HG02678 (cell line): ENCODE results near the gene PCDH9.

ENCODE experiments used
- ATAC-seq: cut with Tn5 transposase; IDR thresholded peaks from one replicate; pipeline ENCODE4 v1.9.1; 2021; ENCODE audit warnings: mild to moderate bottlenecking, moderate library complexity; ENCODE audit not compliant: unreplicated experiment

The PCDH9 gene

DNA sequence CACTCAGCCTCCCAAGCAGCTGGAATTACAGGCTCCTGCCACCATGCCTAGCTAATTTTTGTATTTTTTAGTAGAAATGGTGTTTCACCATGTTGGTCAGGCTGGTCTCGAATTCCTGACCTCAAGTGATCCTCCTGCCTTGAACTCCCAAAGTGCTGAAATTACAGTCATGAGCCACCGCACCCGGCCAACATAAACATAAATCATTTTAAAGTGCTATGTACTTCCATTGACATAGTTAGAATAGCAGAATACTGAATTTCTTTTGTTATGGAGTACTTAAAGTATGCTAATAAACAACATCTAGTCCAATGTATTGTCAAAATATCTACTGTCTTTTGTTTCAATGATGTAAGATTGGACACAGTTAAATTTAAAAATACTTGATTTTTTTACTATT lies 539.0 kb downstream of the PCDH9 start:
- ATAC-seq = no peak

DNA sequence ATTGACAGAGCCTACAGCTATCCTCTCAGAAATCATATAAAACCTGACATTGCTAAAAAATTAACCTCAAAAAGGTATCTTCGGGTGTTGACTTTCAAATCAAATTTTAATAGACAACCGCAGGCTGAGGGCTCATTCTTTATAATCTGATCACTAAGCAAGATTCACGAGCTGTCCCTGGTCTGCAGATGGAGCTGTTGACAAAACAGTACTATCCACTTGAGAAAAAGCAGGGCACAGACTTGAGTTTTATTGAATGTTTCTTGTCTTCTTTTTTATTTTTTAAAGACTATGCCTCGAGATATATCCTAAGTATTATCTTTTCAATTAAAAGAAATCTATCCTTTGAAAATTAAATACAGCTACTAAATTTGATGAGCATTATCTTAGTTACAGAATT lies 540.5 kb downstream of the PCDH9 start:
- no peak for ATAC-seq

DNA sequence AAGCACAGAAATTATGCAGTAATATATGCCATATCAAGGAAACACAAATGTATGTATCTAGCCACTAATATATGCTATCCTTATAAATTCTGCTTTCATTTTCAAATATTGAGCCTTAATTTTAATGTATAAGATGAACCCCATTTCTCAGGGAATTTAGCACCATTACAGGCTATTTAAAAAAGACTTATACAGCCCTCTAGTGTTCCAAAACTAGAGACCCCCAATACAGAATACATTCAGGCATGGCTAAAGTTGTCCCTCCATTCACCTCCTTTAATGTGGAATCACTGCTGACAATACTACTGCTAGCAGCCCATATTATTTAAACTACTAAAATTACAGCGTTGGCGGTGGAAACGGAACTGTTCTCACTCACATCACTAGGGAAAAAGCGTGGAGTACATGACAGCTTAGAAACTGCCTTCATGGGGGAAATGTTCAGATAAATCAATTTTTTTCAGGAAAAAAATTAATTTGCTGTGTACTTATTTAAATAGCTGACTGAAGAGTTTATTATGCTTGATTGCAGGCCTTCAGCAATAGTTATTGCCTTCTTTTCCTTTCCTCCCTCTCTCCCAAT lies 541.0 kb downstream of the PCDH9 start:
- ATAC-seq = no peak

DNA sequence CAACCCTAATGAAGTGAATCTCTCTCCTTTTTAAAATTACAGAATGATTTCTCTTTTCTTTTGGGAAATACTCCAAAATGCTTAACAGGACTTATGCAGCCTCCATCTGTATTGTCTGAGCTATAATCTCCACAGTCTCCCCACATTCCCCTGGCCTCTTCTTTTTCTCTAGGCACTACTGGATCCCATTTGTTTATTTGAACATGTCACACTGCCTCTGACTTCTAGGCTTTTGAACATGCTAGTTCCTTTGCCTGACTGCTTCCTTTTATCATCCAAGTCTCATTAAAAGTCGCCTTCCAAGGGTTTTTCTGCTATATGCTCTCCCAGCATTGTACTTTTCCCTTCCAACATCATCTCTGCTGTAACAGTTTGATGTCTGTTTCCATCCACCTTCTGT lies 548.7 kb downstream of the PCDH9 start:
- ATAC-seq = no peak

DNA sequence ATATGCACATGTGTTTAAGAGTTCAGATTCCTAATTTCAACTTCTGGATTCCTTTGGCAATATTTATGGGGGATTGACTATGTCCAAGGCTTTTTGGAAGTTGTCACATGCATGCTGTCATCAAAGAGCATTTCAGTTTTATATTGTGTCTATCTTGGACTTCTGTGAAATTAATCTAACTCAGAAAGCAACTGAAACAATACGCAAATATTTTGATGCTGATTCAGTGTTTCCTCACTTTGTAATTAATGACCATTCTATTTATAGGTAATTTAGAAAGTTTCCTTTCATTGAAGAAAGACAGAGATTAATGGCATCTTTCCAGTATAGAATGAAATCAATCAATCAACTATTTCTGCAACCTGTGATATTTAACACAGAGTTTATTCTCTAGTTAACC lies 550.1 kb downstream of the PCDH9 start:
- ATAC-seq = no peak

DNA sequence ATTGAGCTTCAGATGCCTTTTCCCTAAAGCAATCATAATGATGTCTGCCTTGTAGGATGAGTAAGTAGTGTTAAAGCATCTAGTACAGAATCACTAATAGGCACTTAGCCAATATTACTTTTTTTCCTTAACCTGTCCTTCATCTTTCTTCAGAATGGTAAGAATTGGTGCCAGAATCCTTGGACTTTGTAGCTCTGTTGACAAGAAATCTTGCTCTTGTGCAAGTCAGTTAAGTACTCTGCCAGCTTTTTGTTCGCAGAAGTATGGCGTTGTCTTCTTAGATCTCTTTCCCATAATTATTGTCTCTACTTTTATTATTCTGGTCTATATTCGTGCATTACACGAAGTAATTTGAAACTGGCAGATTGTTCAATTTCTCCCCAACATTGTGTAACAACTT lies 554.5 kb downstream of the PCDH9 start:
- ATAC-seq = no peak

DNA sequence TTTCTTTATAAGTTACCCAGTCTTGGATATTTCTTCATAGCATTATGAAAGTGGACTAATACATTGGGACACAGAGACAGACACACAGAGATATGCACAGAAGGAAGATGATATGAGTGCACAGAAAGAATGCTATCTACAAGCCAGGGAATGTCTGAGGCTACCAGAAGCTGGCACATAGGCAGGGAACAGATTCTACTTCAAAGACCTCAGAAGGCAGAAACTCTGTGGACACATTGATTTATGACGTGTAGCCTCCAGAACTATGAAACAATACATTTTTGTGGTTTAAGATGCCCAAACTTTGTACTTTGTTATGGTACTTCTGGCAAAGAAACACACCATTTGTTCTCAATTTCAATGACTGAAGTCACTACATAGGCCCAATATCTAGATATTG lies 556.7 kb downstream of the PCDH9 start:
- ATAC-seq = no peak

DNA sequence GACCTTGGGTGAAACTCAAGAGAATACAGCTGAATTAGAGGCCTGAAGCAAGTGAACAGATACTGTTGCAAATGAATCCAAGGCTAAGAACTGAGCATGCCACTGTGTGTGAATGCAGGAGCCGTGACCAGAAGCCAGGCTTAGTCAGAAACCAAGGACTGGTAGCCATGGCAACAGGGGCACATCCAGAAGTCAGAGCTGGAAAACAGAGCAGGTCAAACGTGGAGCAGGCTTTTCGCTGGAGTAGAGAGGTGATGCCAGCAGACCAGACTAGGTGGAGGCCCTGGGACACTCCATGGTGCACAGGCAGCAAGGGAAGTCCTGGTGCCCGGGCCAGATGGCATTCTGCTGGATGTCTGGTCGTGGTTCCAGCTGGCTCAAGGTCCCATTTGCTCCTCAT lies 564.1 kb downstream of the PCDH9 start:
- ATAC-seq = no peak

DNA sequence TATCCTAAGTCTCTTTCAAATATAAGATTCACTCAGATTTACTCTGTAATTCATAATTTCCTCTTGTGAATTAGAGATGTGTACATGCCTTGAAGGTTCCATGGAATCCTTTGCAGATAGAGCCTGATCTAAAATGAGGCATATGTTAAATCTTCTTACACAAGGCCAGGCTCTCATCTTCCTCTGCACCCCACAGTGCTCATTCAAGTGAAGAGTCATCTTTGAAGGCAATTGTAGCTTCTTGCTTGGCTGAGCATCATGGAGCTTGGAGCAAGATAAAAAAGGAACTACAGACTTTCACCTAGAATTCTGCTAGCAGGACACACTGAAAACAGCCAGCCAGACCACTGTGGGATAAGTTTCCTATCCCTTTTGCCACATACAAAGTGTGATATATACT lies 566.4 kb downstream of the PCDH9 start:
- ATAC-seq = no peak

DNA sequence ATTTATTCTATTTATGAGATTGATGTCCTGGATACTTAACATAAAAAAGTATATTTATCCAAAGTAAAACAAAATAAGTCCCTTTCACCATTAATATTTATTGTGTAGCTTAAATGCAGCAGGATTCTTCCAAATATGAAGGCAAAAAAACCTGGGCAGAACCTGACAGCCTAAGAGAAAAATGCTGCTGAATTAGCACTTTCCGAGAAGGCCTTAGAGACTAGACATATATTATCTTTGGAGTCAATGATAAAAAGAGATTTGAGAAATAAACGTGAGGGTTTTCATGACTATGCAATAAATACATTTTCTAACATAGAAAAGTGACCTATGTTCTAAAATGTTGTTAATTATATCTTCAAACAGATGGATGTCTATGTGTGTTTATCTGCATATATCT lies 566.9 kb downstream of the PCDH9 start:
- no peak for ATAC-seq

DNA sequence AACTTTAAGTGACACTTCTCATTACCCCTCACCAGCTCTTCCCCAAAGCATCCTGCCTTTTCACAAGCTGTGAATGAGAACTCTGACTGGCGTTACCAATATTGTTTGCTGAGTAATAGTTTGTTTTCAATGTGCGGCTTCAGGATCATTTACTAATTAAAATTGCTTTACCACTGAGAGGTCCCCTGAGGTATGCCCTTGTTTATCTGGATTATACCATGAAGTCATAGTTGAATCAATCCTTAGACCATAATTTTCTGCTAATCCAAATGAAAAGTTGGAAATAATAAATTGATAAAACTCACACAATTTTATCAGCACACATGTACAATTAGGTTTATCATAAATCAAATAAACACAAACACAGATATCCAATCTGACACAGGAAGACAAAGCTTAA lies 568.8 kb downstream of the PCDH9 start:
- ATAC-seq = no peak

DNA sequence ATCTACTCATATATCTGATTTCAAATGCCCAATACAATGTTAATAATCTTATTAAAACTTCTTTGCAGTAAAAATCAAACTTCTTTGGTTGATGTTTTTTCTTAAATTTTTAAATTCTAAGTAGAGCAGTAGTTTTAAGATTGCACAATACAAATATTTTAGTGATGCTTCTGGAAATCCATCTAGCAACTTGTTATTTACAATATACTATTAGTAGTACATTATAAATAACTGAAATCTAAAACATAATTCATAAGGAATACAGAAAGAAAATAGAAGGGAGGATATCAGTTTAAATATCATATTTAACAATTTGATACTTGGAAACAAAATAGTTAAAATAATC lies 569.7 kb downstream of the PCDH9 start:
- ATAC-seq = no peak

DNA sequence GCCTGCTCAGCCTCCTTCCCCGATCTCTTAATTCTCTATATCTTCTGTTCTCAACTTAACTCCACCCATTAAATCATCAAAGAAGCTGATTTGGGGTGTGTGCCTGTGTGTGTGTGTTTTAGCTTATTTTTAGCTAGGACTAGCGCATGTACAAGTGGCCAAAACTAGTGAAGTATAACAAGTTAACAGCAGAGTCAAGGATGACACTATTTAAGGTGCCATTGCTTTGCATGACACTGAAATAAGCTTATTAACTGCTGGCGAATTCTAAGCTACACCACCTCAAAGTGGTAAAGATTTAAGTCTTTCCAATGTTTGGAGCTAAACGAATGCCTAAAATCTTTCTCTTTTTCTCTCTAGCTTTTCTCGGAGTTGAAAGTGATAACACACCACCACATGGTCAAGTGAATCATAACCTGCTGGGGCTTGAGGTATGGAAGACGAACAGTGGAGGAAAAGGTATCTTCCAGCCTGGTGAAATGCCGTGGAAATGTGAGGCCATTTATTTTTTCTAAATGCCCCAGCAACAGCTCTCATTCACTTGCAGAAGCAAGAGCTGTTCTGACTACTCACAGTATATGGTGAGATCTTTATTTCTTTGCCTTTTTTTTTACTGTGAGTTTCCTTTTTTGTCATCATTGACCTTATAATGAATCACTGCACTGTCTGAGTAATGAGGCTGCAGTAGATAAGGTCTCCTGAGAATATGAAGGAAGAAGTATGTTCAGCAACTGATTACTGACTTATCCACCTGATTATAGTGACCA lies 570.3 kb downstream of the PCDH9 start:
- peak; percentile 89 for ATAC-seq

DNA sequence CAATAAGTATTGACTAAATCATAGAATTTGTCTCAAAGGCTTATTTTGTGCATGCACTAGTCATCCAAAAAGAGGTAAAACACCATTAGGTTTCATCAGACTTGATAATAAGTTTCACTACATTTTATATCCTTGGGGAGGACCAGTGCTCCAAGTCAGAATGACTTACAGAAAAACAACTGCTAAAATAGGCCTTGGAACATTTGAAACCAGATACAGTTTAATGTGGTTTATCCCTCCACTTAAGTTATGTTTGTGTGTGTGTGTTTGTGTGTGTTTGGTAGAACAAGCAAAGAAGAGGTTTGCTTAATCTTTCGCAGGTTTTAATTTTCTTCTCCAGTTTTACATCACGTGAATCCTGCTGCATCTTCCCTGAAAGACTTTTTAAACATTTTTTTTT lies 570.9 kb downstream of the PCDH9 start:
- no peak for ATAC-seq

DNA sequence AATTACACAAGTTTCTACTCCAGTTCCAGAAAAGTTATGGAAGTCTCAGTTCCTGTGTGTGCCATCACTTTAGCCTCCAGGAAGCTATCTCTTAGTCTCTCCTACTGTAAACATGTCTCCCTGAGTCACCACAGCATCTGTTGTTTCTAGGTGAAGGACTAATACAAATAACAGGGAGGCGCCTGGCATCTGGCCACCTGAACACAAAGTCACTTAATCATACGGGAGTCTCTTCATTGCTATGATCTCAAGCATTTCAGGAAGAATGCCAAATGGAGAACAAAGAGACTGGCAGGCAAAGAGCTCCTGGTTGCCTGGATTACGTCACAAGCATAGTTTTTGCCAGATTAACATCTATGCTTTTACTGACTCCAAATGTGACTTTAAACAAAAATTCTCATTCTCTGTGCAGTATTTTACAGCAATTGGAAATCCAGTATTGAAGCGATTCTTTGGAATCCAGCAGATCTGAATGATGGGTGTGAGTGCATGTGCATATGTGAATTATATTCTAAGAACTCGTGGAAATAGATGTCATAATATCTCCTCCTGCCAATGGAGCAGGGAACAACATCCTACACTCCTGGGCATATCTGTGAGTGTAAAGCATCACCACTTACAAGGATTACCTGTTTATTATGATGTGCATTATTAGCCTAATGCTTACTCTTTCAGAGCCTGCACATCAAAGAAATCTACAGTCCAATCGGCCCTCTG lies 572.8 kb downstream of the PCDH9 start:
- no peak for ATAC-seq

DNA sequence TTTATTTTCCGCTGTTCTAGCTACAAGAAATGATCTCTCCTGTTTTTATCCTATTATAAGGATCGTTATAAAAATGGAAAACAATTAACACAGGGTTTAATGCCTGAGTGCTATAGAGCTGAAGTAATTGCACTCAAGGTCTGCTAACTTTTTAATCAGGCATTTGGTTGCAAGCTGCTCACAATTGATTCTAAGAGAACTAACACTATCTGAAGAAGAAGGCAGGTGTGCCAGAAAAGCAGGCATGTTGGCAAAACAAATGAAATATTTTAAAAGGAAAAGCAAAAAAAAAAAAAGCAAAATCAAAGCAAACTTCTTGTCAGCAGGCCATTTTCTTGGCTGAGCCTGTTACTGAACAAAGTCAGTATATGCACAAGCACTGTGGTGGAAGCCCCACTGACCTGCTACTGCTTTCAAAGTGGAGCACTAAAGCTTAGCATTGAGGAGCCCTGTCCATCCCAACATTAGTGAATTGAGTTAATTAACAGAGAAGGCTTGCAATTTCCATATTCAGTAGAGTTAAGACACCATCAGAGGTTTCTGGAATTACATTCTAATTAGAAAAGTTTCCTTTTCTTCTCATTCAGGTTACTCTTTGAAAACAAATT lies 574.2 kb downstream of the PCDH9 start:
- no peak for ATAC-seq

DNA sequence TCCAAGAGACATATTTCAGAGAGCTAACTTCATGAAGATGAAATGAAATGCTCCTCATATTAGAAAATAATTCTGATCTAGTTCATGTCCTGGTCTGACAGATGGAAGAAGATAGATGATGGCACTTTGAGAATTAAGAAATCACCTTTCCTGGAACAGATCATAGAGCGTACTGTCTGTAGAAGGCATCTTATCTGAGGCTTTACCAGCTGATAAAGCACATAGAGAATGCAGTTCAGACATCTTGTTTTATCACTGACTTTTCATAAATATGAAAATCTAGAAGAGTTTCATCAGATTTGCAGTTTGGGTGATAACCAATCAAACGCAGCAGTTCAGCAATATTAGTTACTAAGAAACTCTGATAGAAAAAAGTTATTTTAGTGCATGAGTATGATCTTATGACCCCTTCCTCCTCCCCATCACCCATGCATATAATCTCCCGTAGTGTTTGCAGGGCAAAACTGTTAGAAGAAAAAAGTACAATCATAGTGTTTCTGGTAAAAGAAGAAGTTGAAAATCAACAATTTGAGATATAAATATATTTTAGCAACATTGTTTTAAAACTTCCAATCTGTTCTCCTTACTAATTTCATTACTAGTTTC lies 585.2 kb downstream of the PCDH9 start:
- no peak for ATAC-seq

DNA sequence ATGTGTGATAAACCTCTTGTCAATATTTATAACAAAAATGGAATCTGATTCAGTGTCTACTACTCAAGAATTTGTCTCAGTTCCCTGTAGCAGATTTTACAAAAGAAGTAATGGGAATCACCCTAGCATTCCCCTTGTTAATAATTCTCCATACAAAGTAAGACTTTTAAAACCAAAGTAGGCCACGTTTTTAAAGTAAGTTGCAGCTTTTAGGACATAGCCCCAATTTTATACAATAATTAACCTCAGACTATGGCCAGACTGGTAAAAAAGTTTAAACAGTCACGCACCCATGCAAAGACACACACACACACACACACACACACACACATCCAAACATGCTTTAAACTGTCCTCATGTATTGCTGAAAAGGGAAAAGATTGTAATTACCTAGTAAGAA lies 589.9 kb downstream of the PCDH9 start:
- ATAC-seq = peak; percentile 73

DNA sequence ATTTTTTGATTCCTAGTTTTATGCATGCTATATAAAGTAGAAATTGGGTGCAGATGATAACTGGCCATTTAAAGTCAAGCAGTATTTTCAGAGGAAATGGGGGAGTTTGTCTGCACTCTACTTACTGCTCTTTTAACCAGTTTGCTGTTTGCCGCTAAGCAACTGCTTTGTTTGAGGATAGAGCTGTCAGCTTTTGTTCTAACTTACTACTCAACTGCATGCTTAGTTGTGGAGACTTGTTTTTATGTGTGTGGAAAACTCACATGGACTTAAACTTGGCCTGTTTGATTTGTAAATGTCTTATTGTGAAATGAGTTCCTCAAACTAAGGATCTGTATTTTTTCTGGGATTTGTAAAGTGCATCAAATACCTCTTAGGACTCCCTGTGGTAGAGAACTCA lies 591.1 kb downstream of the PCDH9 start:
- no peak for ATAC-seq

DNA sequence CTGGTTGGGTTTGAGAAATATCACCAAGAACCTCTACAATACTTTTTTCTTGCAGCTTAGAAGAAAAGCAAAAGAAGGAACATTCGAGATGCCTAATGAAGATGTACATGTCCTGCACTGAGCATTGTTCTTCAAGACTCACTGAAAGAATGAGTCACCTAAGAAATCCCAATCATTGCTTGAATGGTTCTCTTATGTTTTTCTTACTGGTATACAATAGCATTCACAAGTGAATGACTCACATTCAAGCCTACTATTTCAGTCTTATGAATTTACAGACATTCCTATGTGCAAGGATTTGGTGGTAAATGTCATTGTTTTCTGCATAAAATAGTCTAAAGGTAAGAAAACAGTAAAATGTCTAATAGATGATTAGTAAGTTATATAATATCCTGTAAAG lies 594.6 kb downstream of the PCDH9 start:
- ATAC-seq = peak; percentile 35

DNA sequence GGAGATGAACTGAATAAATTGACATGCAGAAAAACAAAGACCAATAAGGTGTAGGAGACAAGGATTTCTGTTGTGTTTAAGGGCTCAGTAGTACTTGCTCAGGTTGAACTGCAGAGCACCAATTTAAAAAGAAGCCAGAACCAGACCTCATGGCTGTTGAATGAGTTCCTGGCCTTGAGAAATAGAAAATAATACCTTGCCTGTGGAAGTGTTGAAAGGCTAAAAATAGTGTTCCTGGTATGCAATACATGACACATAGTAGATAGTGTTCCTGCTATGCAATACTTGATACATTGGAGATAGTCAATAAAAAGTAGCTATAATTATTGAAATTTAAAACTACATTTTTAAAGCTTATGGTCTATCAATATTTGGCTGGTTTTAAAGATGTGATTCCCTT lies 595.8 kb downstream of the PCDH9 start:
- ATAC-seq = no peak

DNA sequence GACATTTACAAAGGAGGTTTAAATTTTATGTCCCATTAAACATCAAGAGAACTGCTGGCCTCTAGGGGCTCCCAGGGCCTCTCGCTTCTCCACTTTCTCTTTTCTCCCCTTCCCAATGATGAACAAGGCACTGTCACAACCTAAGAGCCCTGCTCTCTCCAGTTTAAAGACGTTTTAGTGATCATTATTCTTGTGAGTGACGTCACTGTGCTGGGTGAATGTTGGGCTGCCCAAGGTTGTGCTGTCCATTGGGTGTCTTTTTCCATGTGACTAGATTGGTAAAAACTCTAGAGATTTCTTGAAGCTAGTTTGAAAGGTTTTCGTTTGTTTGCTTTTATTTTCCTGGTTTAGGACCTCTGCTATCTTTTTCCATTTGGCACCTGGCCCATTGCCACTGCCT lies 602.6 kb downstream of the PCDH9 start:
- ATAC-seq = no peak
